Endothelial cell of umbilical vein (primary cell): Measurements from ENCODE around the gene L3MBTL3.

Experiments
- CTCF ChIP-seq, 2 donors: IDR thresholded peaks; 1 replicate in 1 of 2; 2 replicates in 1 of 2; pipeline ENCODE4 v1.5.1; 2011; ENCODE audit warnings: low read length in 2 of 2, mild to moderate bottlenecking in 2 of 2, moderate library complexity in 2 of 2, control low read depth in 1 of 2, inconsistent platforms in 1 of 2, low read depth in 1 of 2; ENCODE audit not compliant: insufficient read depth in 1 of 2; ENCODE audit errors: extremely low read depth in 1 of 2
- EZH2 ChIP-seq: IDR thresholded peaks from 2 replicates; pipeline ENCODE4 v1.6.1; 2012; ENCODE audit warnings: borderline replicate concordance, low read depth, mild to moderate bottlenecking, moderate library complexity, low read length, inconsistent platforms; ENCODE audit not compliant: severe bottlenecking
- POLR2A ChIP-seq: IDR thresholded peaks from 2 replicates; pipeline ENCODE4 v1.6.1; 2012; ENCODE audit warnings: low read depth, mild to moderate bottlenecking, control low read depth, low read length

DNA sequence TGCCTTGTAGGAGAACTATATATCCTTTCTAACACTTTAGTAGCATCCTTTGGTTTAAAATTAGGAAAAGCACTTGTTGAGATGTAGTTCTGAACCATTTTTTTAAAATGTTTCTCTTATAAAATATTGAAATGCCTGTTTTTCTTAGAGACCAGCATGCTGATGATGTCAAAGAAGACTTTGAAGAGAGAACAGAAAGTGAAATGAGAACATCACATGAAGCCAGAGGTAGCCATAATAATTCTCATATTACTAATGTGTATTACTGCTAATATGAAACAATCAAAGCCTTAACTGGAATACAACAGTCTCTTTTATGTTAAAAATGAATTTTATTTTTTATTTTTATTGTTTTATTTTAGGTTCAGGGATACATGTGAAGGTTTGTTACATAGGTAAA is 102.3 kb downstream of the L3MBTL3 start:
- no peak for TF ChIP-seq POLR2A
- no peak for TF ChIP-seq CTCF (IDR thresholded peaks at IDR 0.05; ENCODE audit: extremely low read depth in 1 of 2, insufficient read depth in 1 of 2, low read depth in 1 of 2, low read length in 2 of 2)
- no peak for TF ChIP-seq EZH2
